Activated T-helper 17 cell treated with anti-CD3 and anti-CD28 coated beads, Interleukin-2, amount 50 U/mL, for 72 hours (primary cell): ENCODE data around the gene WDR87. TPM values are rescaled to one million over a fixed set of nuclear protein-coding genes. Genes with fewer than 3 reads are reported as not detected.

Source experiments
- ATAC-seq: fragments of 150-1000 bp; cut with Tn5 transposase; replicated peaks from 2 replicates; pipeline ENCODE4 v1.10.0; 2021; ENCODE audit warnings: mild to moderate bottlenecking, moderate library complexity
- H3K27ac Mint-ChIP-seq: one replicate; pipeline ENCODE4 v1.8.0; 2022; ENCODE audit warnings: mixed read lengths
- H3K27me3 Mint-ChIP-seq: one replicate; pipeline ENCODE4 v1.8.0; 2022; ENCODE audit warnings: mixed read lengths
- H3K36me3 Mint-ChIP-seq: one replicate; pipeline ENCODE4 v1.8.0; 2022; ENCODE audit warnings: low read depth, mild to moderate bottlenecking, mixed read lengths
- H3K4me1 Mint-ChIP-seq: one replicate; pipeline ENCODE4 v1.8.0; 2022; ENCODE audit warnings: mixed read lengths
- H3K4me3 Mint-ChIP-seq: one replicate; pipeline ENCODE4 v1.8.0; 2022; ENCODE audit warnings: mild to moderate bottlenecking, mixed read lengths
- H3K9me3 Mint-ChIP-seq: one replicate; pipeline ENCODE4 v1.8.0; 2022; ENCODE audit warnings: mixed read lengths
- total RNA-seq, 2 donors: library from RNA; stranded (reverse); gene quantifications; one replicate each; pipeline ENCODE4 v1.2.3, GENCODE V29; 2022

Gene WDR87
- total RNA-seq = not detected

DNA sequence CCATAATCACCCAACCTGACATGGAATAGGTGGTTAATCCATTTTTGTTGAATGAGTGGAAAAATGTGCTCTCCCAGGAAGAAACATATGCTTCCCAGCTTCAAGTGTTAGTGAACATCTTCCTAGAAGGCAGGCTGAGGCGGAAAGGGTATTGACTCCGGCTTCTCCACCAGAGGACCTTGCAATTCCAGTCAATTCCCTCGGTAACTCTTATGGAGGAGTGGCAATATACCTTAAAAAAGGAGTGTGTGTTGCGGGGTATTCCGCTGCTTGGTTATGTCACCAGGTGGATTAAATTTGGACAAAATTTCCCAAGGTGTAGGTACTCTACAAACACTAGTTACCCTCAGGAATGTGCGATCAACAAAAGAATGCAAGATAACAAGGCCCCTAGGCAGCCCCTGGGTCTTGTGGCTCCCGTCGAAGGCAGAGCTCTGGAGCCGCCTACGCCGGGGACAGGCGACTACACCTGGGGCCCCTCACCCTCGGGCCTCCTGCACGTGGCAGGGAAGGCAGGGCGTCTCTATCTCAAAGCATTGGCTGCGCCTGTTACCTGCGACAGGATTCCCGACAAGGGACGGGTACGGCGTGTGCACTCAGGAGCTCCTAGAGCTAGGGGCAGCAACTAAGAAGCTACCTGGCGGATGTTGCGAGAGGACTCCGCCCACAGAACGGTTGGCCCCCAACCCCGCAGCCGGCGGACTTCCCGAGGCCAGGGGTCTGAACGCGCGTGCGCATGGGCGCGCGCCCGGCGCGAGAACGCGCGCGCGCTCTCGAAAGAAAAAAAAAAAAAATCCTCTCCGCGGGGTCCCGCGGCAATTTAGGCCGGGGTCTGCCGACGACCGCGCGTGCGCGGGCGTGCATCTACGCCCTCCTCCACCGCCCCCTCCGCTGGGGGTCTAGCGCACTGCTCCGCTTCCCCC lies at the start of gene WDR87:
Gene WDR87, minus strand, starts transcription at position 649 of the 923 bp plus-strand sequence. CDS start 8,355 bp downstream, outside the sequence.
- Mint-ChIP-seq H3K27ac (peak within 1 kb of the TSS; percentile 68), H3K4me1 (peaks cover 15% of the 10 kb centered on the region), H3K4me3 (peak within 1 kb of the TSS; percentile 78), H3K27me3 (no peaks in the 10 kb centered on the region), H3K36me3 (no peaks in the 10 kb centered on the region), H3K9me3 (no peaks in the 10 kb centered on the region)
- peak; percentile 12 for ATAC-seq

DNA sequence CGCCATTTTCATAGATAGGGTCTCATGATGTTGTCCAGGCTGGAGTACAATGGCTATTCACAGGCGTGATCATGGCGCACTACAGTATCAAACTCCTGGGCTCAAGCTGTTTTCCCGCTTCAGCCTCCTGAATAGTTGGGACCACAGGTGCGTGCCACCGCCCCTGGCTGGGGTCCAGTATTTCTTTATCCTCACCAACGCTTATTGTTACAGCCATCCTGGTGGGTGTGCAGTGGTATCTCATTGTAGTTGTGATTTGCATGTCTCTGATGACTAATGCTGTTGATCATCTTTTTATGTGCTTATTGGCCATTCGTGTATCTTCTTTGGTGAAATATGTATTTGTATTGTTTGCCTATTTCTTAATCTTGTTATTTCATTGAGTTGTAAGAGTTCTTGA lies 49.6 kb upstream of the WDR87 start:
- H3K36me3 Mint-ChIP-seq = no peaks in the 10 kb centered on the region
- H3K4me3 Mint-ChIP-seq = no peak overlapping the region
- ATAC-seq = no peak
- H3K9me3 Mint-ChIP-seq = peaks cover 5% of the 10 kb centered on the region
- no peak overlapping the region for H3K27ac Mint-ChIP-seq
- H3K27me3 Mint-ChIP-seq = no peaks in the 10 kb centered on the region
- H3K4me1 Mint-ChIP-seq = no peaks in the 10 kb centered on the region

DNA sequence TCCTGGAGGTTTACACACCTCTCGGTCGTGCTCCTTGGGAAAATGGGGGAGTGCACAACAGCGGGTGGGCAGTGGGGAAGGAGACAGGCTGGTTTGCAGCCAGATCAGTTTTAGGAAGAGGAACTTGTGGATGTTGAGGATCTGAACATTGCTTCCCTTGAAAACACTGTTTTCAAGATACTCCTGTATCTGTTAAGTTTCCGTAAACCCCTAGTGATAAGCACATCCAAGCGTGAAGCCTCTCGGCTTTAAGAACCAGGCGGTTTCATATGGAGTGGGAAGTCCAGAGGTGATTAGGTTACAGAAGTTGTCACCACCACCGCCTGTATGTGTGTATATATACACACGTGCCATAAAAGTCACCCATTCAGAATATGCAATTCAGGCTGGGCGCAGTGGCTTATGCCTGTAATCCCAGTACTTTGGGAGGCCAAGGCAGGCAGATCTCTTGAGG lies 48.1 kb upstream of the WDR87 start:
- peaks cover 5% of the 10 kb centered on the region for H3K9me3 Mint-ChIP-seq
- ATAC-seq = no peak

DNA sequence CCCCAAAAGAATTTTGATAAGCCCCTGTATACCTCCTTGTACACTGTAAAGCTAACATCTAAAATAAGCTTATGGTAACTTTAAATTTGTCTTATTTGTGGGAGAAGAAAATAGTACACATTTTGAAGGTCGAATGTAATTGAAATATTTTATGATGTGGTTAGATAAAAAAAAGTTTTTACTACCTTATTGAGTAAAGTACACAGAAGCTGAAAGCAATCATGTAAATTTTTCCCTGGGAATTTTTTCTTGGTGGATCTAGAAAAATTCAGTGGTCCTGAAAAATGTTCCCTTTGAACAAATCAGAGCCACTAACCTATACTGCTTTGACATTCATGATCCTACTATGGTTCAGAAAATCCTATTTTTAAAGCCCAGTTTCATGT lies 47.5 kb upstream of the WDR87 start:
- H3K27ac Mint-ChIP-seq = no peak overlapping the region
- no peak for ATAC-seq
- H3K9me3 Mint-ChIP-seq = peaks cover 5% of the 10 kb centered on the region
- H3K4me1 Mint-ChIP-seq = no peaks in the 10 kb centered on the region
- H3K27me3 Mint-ChIP-seq = no peaks in the 10 kb centered on the region
- H3K4me3 Mint-ChIP-seq = no peak overlapping the region
- H3K36me3 Mint-ChIP-seq = no peaks in the 10 kb centered on the region

More for the DNA sequence above, 48.1 kb upstream of the WDR87 start:
- H3K27ac Mint-ChIP-seq = no peak overlapping the region
- no peak overlapping the region for H3K4me3 Mint-ChIP-seq
- no peaks in the 10 kb centered on the region for H3K36me3 Mint-ChIP-seq
- H3K27me3 Mint-ChIP-seq = no peaks in the 10 kb centered on the region
- no peaks in the 10 kb centered on the region for H3K4me1 Mint-ChIP-seq

DNA sequence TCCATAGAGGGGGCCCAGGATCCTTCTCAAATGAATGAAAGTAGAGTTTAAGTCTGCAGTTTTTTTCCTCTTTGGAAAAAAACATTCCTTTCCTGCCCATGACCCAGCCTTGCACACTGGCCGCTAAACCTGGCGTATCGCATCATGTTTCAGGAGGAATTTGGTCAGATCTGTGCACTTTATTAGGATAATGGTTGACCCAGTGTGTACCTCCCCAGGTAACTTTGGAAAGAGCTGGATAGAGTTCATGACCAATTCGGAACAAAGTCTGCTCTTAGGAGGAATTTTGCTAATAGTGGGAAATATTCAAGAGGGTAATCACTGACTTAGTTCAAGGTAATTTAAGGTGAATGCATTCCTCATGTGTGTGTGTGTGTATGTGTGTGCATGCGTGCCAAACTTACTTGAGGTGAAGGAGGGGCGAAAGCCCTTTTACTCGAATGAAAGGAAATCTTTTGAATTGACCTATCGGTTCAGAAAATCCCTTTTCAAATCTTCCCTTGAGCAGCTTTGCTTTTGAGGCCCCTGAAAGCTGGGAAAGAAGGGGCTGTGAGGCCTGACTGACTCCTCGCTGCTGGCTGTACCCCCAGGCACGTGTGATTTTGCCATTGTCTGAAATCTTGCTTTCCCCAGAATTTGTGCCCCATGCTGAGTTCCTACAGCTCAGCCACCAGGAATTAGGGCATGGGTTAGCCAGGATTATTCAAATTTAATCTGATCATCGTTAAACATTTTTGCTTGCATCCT lies 47.0 kb upstream of the WDR87 start:
- Mint-ChIP-seq H3K27me3 (no peaks in the 10 kb centered on the region), H3K27ac (no peak overlapping the region), H3K4me1 (no peaks in the 10 kb centered on the region), H3K4me3 (no peak overlapping the region), H3K36me3 (no peaks in the 10 kb centered on the region), H3K9me3 (peaks cover 5% of the 10 kb centered on the region)
- no peak for ATAC-seq

DNA sequence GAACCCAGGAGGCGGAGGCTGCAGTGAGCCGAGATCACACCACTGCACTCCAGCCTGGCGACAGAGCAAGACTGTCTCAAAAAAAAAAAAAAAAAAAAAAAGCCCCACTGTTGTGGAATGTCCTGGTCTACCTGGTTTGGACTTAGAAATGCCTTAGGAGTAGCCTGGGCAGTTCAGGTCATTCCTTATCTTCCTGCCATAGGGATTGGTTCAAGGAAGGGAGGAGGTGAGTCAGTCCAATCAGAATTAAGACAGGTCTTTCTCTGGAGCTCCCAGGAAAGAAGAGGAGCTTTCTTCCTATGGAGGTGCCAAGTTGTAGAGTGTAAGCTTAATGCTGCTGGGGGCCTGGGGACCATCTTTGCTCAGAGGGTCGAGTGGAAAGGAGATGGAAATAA lies 45.4 kb upstream of the WDR87 start:
- peaks cover 1% of the 10 kb centered on the region for H3K9me3 Mint-ChIP-seq
- H3K27me3 Mint-ChIP-seq = no peaks in the 10 kb centered on the region
- ATAC-seq = no peak
- H3K36me3 Mint-ChIP-seq = no peaks in the 10 kb centered on the region
- no peaks in the 10 kb centered on the region for H3K4me1 Mint-ChIP-seq
- H3K27ac Mint-ChIP-seq = no peak overlapping the region
- H3K4me3 Mint-ChIP-seq = no peak overlapping the region

DNA sequence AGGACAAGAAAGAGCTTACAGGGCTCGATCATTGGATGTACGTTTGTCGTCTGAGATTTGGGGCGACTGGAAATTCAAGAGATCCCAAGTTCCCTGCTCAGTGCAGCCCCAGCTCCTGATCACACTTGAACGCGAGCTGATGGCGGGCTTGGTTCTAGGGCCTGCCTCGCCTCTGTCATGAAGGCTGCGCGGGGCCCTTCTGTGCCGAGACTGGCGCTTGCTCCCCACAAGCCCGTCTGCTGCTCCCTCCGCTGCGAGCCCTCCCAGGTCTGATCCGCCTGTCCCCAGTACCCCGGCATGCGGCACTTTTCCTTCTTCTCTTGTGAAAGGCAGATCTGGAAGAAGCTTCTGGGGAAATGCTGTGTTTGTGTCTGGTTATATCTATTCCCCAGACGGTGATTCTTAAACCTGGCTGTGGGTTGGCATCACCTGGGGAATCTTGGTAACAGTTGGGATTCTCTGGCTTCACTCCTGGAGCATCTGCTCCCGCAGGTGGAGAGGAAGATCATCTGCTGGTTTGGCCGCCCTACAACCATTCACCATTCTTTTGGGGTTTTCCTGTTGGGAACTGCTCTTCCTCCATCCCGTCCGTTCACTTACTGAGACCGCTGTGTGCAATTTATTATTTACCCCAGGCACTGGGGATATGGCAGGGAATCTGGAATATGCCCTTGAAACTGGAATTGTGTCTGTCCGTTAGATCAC lies 44.2 kb upstream of the WDR87 start:
- no peaks in the 10 kb centered on the region for H3K4me1 Mint-ChIP-seq
- no peak for ATAC-seq
- H3K27ac Mint-ChIP-seq = no peak overlapping the region
- no peaks in the 10 kb centered on the region for H3K36me3 Mint-ChIP-seq
- no peaks in the 10 kb centered on the region for H3K9me3 Mint-ChIP-seq
- H3K27me3 Mint-ChIP-seq = no peaks in the 10 kb centered on the region
- no peak overlapping the region for H3K4me3 Mint-ChIP-seq

DNA sequence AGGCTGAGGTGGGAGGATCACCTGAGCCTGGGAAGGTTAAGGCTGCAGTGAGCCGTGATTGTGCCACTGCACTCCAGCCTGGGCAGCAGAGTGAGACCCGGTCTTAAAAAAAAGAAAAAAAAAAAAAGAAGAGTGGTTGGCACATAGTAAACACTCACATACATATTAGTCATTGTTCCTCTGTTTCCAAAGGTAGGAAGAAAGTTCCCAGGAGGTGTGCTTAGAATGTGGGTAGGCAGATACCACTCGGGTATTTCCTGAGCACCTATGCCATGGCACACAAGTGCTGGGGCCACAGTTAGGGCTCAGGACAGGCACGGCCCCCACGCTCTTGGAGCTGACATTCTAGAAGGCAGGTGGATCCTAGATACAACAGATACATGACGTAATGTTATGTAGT lies 42.0 kb upstream of the WDR87 start:
- no peak for ATAC-seq
- Mint-ChIP-seq H3K27ac (no peak overlapping the region), H3K9me3 (no peaks in the 10 kb centered on the region), H3K4me3 (no peak overlapping the region), H3K27me3 (no peaks in the 10 kb centered on the region), H3K4me1 (no peaks in the 10 kb centered on the region), H3K36me3 (no peaks in the 10 kb centered on the region)

DNA sequence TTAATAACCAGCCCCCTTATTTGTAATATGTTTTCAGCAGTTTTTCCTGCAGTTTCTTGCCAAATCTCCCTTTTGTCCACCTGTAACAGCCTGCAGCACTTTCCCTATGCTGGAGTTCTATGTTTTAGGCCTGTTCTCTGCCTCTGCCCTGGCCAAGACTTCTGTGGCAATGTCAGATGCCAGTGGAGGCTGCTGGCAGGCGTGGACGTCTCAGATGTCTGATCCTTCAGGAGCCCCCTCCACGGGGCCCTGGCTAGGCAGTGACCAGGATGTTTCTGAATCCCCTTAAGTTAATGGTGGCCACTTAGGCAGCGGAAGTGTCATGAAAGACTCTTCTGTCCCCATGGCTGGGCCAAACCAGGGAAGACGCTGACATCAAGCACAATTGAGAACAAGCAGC lies 41.4 kb upstream of the WDR87 start:
- H3K4me3 Mint-ChIP-seq = no peak overlapping the region
- H3K4me1 Mint-ChIP-seq = no peaks in the 10 kb centered on the region
- H3K9me3 Mint-ChIP-seq = no peaks in the 10 kb centered on the region
- H3K27me3 Mint-ChIP-seq = no peaks in the 10 kb centered on the region
- ATAC-seq = no peak
- H3K27ac Mint-ChIP-seq = no peak overlapping the region
- H3K36me3 Mint-ChIP-seq = no peaks in the 10 kb centered on the region

DNA sequence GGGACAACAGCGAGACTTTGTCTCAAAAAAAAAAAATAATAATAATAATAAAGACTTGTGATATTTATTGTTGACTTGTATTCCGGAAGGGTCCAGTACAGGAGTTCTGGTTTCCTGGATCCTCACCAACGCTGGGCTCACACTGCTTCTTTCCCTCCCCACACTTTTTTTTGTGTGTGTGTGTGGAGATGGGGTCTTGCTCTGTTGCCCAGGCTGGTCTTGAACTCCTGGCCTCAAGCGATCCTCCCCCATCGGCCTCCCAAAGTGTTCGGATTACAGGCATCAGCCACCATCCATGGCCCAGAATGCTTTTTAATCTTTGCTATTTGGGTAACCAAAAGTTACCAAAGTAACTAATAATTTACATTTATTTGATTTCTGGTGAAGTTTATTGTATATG lies 39.7 kb upstream of the WDR87 start:
- Mint-ChIP-seq H3K27ac (no peak overlapping the region), H3K4me1 (no peaks in the 10 kb centered on the region), H3K9me3 (no peaks in the 10 kb centered on the region), H3K27me3 (no peaks in the 10 kb centered on the region), H3K4me3 (no peak overlapping the region), H3K36me3 (no peaks in the 10 kb centered on the region)
- no peak for ATAC-seq

DNA sequence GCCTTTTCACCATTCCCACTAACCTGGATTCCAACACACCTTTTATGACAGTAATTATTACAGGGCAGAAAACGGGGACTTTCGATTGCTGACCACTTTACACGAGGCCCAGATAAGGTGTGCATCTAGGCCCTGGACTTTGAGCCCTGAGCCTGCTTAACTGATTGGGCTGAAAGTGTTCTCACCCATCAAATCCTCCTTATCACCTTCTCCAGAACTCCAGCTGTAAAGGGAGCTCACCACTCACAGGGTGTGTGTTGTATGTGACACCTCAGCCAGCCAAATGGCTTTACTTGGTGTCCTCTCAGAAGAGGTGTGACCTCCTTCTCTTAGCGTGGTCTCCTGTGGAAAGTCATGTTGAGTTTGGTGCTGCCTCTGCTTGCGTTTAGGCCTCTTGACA lies 37.1 kb upstream of the WDR87 start:
- no peak overlapping the region for H3K27ac Mint-ChIP-seq
- no peaks in the 10 kb centered on the region for H3K9me3 Mint-ChIP-seq
- H3K27me3 Mint-ChIP-seq = no peaks in the 10 kb centered on the region
- H3K4me1 Mint-ChIP-seq = no peaks in the 10 kb centered on the region
- no peaks in the 10 kb centered on the region for H3K36me3 Mint-ChIP-seq
- H3K4me3 Mint-ChIP-seq = no peak overlapping the region
- ATAC-seq = no peak

DNA sequence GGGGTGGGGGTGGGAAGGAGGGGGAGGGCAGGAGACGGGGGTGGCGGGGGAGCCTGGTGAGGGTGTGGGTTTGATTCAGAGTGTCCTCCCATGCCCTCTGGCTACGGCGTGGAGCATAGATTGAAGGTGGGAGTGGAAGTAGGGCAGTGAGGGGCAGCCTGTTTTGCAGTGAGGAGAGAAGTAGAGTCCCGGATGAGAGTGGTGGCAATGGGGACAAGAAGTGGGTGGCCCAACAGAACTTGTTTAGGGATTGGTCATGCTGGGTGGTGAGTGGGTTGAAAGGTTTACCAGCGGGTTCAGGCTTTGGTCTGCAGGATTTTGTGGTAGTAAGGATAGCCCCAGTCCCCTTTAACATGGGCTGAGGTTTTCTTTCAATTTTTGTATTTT lies 36.1 kb upstream of the WDR87 start:
- no peak for ATAC-seq
- no peaks in the 10 kb centered on the region for H3K36me3 Mint-ChIP-seq
- H3K4me1 Mint-ChIP-seq = no peaks in the 10 kb centered on the region
- H3K27ac Mint-ChIP-seq = no peak overlapping the region
- no peak overlapping the region for H3K4me3 Mint-ChIP-seq
- no peaks in the 10 kb centered on the region for H3K27me3 Mint-ChIP-seq
- no peaks in the 10 kb centered on the region for H3K9me3 Mint-ChIP-seq

DNA sequence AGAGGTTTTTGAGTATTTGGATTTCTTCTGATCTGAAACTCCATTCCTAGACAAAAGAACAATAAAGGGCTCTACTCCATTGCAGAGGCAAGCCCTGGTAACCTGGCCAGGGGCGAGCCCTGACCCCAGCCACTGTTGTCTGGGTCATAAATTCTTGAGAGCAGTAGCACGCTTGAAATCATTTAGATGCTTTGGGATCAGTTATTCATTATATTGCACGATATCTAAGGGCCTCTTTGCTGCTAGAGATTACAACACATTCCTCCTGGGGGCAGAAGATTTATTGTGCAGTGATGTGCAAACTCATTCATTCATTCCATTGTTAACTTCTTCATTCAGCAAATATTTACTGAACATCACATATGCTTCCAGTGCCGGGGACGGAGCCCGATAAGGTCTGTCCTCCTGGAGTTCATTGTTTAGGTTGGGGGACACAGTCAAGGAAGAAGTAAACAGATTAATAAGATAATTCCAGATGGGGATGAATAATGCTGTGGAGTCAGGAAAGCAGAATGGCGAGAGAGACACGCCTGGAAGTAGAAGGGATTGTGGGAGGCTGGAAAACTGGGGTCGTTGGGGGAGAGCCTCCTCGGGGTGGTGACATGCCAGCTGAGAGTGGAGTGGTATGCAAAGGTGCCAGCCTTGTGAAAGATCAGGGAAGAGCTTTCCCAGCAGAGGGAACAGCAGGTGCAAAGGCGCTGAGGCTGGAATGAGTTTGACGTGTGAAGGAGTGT lies 35.6 kb upstream of the WDR87 start:
- no peaks in the 10 kb centered on the region for H3K9me3 Mint-ChIP-seq
- H3K4me3 Mint-ChIP-seq = no peak overlapping the region
- H3K36me3 Mint-ChIP-seq = no peaks in the 10 kb centered on the region
- H3K27ac Mint-ChIP-seq = no peak overlapping the region
- H3K27me3 Mint-ChIP-seq = no peaks in the 10 kb centered on the region
- no peaks in the 10 kb centered on the region for H3K4me1 Mint-ChIP-seq
- ATAC-seq = no peak

DNA sequence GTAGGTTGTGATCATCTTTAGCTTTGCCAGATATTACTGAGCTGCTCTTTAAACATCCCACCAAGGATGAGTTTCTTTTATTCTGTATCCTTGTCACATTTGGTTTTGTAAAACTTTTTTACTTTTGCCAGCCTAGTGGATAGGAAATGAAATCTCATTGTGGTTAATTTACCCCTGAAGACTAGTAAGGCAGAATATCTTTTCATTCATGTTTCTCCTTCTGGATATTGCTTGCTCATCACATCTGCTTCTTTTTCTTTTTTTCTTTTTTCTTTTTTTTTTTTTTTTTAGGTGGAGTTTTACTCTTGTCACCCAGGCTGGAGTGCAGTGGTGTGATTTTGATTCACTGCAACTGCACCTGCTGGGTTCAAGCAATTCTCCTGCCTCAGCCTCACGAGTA lies 32.0 kb upstream of the WDR87 start:
- no peaks in the 10 kb centered on the region for H3K9me3 Mint-ChIP-seq
- H3K4me1 Mint-ChIP-seq = no peaks in the 10 kb centered on the region
- peaks cover 5% of the 10 kb centered on the region for H3K36me3 Mint-ChIP-seq
- no peak for ATAC-seq
- no peaks in the 10 kb centered on the region for H3K27me3 Mint-ChIP-seq
- H3K4me3 Mint-ChIP-seq = no peak overlapping the region
- H3K27ac Mint-ChIP-seq = no peak overlapping the region
